HepG2 (cell line): Measurements from ENCODE around the gene COMT.

Experiments
- HDAC6 ChIP-seq: fragments of 200-600 bp; sonication (generic); IDR thresholded peaks from 2 replicates; pipeline ENCODE4 v1.7.0; 2017; ENCODE audit warnings: mild to moderate bottlenecking, antibody characterized with exemption, low read length, low read depth
- KLF16 ChIP-seq, 2 experiments: sonication (generic) in 1 of 2; formaldehyde crosslinking in 1 of 2; IDR thresholded peaks; 2 replicates each; pipeline versions ENCODE4 v1.6.1 to v1.8.0; 2016 to 2023; ENCODE audit warnings: missing genetic modification reagents in 2 of 2, missing compliant biosample characterization in 1 of 2
- KLF6 ChIP-seq: IDR thresholded peaks from 2 replicates; pipeline ENCODE4 v1.8.0; 2016; ENCODE audit warnings: missing biosample characterization, missing genetic modification reagents
- MAFK ChIP-seq, 2 experiments: IDR thresholded peaks in 1 of 2; conservative IDR thresholded peaks in 1 of 2; 2 replicates each; pipeline ENCODE4 v1.6.1; 2011; ENCODE audit warnings: improper control_type of control experiment in 2 of 2, low read length in 2 of 2
- MTA1 ChIP-seq: sonication (generic); formaldehyde crosslinking; IDR thresholded peaks from 2 replicates; pipeline ENCODE4 v1.4.0; 2020; ENCODE audit warnings: missing genetic modification reagents, mild to moderate bottlenecking, borderline replicate concordance
- POLR2AphosphoS5 ChIP-seq: IDR thresholded peaks from 2 replicates; pipeline ENCODE4 v1.6.1; 2012; ENCODE audit warnings: low read depth, low read length
- RFXAP ChIP-seq: sonication (generic); formaldehyde crosslinking; IDR thresholded peaks from 2 replicates; pipeline ENCODE4 v1.4.0; 2020; ENCODE audit warnings: missing genetic modification reagents, borderline replicate concordance
- TCF12 ChIP-seq, 2 experiments: fragments of 450-650 bp in 1 of 2; sonication (generic) in 1 of 2; formaldehyde crosslinking in 1 of 2; IDR thresholded peaks; 2 replicates each; pipeline versions ENCODE4 v1.6.1 to v1.8.0; 2017 to 2022; ENCODE audit warnings: antibody characterized with exemption in 1 of 2, mild to moderate bottlenecking in 1 of 2, missing genetic modification reagents in 1 of 2, moderate library complexity in 1 of 2
- ZNF749 ChIP-seq: sonication (generic); formaldehyde crosslinking; IDR thresholded peaks from 2 replicates; pipeline ENCODE4 v1.8.0; 2022; ENCODE audit warnings: mild to moderate bottlenecking, missing genetic modification reagents, moderate library complexity, borderline replicate concordance

DNA sequence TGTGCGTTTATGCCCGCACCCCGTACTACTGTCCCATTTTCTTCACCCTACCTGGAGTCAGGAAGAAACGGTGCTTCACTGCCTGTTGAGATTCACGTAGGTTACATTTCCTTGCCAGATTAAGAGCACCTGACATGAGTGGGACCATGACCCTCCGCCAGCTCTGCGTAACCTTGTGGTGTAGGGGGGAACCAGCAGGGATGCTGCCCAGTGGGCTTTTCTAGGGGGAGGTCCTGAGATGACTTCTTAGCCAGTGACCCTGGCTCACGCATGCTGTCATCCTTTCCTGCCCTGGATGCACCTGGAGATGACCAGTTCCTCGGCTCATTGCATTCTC, 76.0 kb downstream of the COMT start:
- TF ChIP-seq KLF6 (CRISPR knock-in tag) (no peak), KLF16 (CRISPR knock-in tag; IDR thresholded peaks at IDR 0.05) (no peak), POLR2AphosphoS5 (no peak), ZNF749 (CRISPR knock-in tag) (no peak), HDAC6 (no peak), MAFK (conservative IDR thresholded peaks at IDR 0.05 in 1 of 2, IDR thresholded peaks at IDR 0.05 in 1 of 2; ENCODE audit: low read length in 2 of 2) (no peak), MTA1 (CRISPR knock-in tag) (no peak), RFXAP (CRISPR knock-in tag) (no peak), TCF12 (IDR thresholded peaks at IDR 0.05) (no peak), TCF12 (CRISPR knock-in tag; IDR thresholded peaks at IDR 0.05) (no peak)
